Measurements from ENCODE around the gene RXFP3.
A peak's percentile ranks its signal among the peaks of the same experiment; 100 is the strongest.
"Not testable (repeated sequence)": the region's sequence is repeated elsewhere in the genome, so short reads cannot be mapped to it uniquely, and the experiment has no call there.

RXFP3 gene

GRCh38 chr5:33936381-33937016, at the start of gene RXFP3:
Gene RXFP3 (plus strand): TSS chr5:33936386. CDS start chr5:33936741, 355 bp downstream.
- Histone ChIP-seq H3K27me3 (ENCODE audit: control insufficient read depth, insufficient read depth, low read length) (peaks cover 6% of the 10 kb centered on the region), H3K27ac (ENCODE audit: low read depth, low read length) (no peak within 1 kb of the TSS), H3K36me3 (ENCODE audit: control insufficient read depth, insufficient read depth, low read length) (no peaks in the 10 kb centered on the region), H3K9ac (ENCODE audit: low read length) (no peak within 1 kb of the TSS), H3K4me1 (ENCODE audit: control insufficient read depth, insufficient read depth, low read length) (peaks cover 2% of the 10 kb centered on the region), H3K4me3 (ENCODE audit: low read length) (peak within 1 kb of the TSS; percentile 36)

- no peak overlapping the region for H3K9ac ChIP-seq (ENCODE audit: low read length)
- no peaks in the 10 kb centered on the region for H3K36me3 ChIP-seq (ENCODE audit: control insufficient read depth, insufficient read depth, low read length)
- no peak overlapping the region for H3K27ac ChIP-seq (ENCODE audit: low read depth, low read length)
- peaks cover 6% of the 10 kb centered on the region for H3K4me1 ChIP-seq (ENCODE audit: control insufficient read depth, insufficient read depth, low read length)
- H3K4me3 ChIP-seq (ENCODE audit: low read length): no peak overlapping the region
- H3K27me3 ChIP-seq (ENCODE audit: control insufficient read depth, insufficient read depth, low read length): no peaks in the 10 kb centered on the region
Observed at GRCh38 chr5:33887268-33887667, 48.9 kb upstream of the RXFP3 start.

GRCh38 chr5:33888587-33888986, 47.6 kb upstream of the RXFP3 start:
- Histone ChIP-seq H3K9ac (ENCODE audit: low read length) (no peak overlapping the region), H3K27me3 (ENCODE audit: control insufficient read depth, insufficient read depth, low read length) (no peaks in the 10 kb centered on the region), H3K36me3 (ENCODE audit: control insufficient read depth, insufficient read depth, low read length) (no peaks in the 10 kb centered on the region), H3K27ac (ENCODE audit: low read depth, low read length) (no peak overlapping the region), H3K4me3 (ENCODE audit: low read length) (no peak overlapping the region), H3K4me1 (ENCODE audit: control insufficient read depth, insufficient read depth, low read length) (peaks cover 6% of the 10 kb centered on the region)

GRCh38 chr5:33890131-33891032, 45.8 kb upstream of the RXFP3 start:
- H3K27ac ChIP-seq (ENCODE audit: low read depth, low read length): no peak overlapping the region
- no peaks in the 10 kb centered on the region for H3K36me3 ChIP-seq (ENCODE audit: control insufficient read depth, insufficient read depth, low read length)
- H3K4me3 ChIP-seq (ENCODE audit: low read length): peak overlapping the region; percentile 49
- peaks cover 6% of the 10 kb centered on the region for H3K4me1 ChIP-seq (ENCODE audit: control insufficient read depth, insufficient read depth, low read length)
- H3K9ac ChIP-seq (ENCODE audit: low read length): no peak overlapping the region
- no peaks in the 10 kb centered on the region for H3K27me3 ChIP-seq (ENCODE audit: control insufficient read depth, insufficient read depth, low read length)

GRCh38 chr5:33891446-33891787, 44.8 kb upstream of the RXFP3 start:
- Histone ChIP-seq H3K27me3 (ENCODE audit: control insufficient read depth, insufficient read depth, low read length) (no peaks in the 10 kb centered on the region), H3K27ac (ENCODE audit: low read depth, low read length) (peak overlapping the region; percentile 11), H3K4me1 (ENCODE audit: control insufficient read depth, insufficient read depth, low read length) (peaks cover 6% of the 10 kb centered on the region), H3K4me3 (ENCODE audit: low read length) (peak overlapping the region; percentile 49), H3K9ac (ENCODE audit: low read length) (no peak overlapping the region), H3K36me3 (ENCODE audit: control insufficient read depth, insufficient read depth, low read length) (no peaks in the 10 kb centered on the region)

DNA sequence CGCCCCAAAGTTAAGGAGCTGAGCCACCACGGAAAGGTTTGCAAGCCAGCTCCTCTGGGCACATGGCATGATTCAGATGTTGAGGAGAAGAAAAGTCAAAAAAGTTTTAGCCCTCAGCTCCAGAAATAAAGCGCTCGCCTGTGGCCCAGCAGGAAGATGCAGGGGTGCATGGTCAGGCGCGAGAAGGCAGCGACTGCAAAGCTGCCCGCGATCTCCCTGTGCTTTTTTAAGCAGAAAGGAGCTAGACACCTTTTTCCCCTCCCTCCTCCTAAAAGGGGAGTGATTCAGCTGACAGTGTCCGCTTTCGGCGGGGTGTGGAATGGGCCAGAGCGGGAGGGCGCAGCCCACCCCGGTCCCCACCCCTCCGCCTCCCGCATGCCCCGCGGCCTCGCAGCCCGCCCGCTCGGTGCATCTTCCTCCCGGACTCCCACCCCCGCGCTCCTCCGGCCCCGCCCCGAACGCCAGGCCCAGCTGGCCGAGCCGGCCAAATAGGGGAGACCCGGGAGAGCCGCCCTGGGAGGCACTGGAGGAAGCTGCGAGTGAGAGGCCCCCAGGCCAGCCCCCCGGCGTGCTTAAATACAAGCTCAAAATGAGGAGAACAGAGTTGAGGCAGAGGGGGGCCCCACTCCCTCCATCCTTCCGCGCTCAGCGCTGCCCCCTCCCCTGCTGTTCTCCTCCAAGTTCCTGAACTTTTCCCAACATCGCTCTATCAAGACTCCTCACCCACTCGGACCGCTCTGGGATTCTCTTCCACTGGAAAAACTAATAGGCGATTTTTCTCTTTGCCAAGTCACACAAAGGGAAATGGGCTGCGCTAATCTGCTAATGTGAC, 44.2 kb upstream of the RXFP3 start, which contains the start of gene ADAMTS12:
Gene ADAMTS12, minus strand, starts transcription at position 203 of the 832 bp plus-strand sequence. Its CDS starts 134 bp downstream, at position 69.
- Histone ChIP-seq H3K27me3 (ENCODE audit: control insufficient read depth, insufficient read depth, low read length) (no peaks in the 10 kb centered on the region), H3K27ac (ENCODE audit: low read depth, low read length) (peak within 1 kb of the TSS; percentile 11), H3K4me3 (ENCODE audit: low read length) (peak within 1 kb of the TSS; percentile 49), H3K36me3 (ENCODE audit: control insufficient read depth, insufficient read depth, low read length) (no peaks in the 10 kb centered on the region), H3K4me1 (ENCODE audit: control insufficient read depth, insufficient read depth, low read length) (peaks cover 6% of the 10 kb centered on the region), H3K9ac (ENCODE audit: low read length) (no peak within 1 kb of the TSS)

- Histone ChIP-seq H3K4me1 (ENCODE audit: control insufficient read depth, insufficient read depth, low read length) (peaks cover 6% of the 10 kb centered on the region), H3K27ac (ENCODE audit: low read depth, low read length) (peak overlapping the region; percentile 11), H3K27me3 (ENCODE audit: control insufficient read depth, insufficient read depth, low read length) (no peaks in the 10 kb centered on the region), H3K36me3 (ENCODE audit: control insufficient read depth, insufficient read depth, low read length) (no peaks in the 10 kb centered on the region), H3K9ac (ENCODE audit: low read length) (no peak overlapping the region), H3K4me3 (ENCODE audit: low read length) (peak overlapping the region; percentile 49)
Observed at GRCh38 chr5:33892620-33893137, 43.5 kb upstream of the RXFP3 start.

- Histone ChIP-seq H3K4me3 (ENCODE audit: low read length) (no peak overlapping the region), H3K36me3 (ENCODE audit: control insufficient read depth, insufficient read depth, low read length) (no peaks in the 10 kb centered on the region), H3K4me1 (ENCODE audit: control insufficient read depth, insufficient read depth, low read length) (no peaks in the 10 kb centered on the region), H3K9ac (ENCODE audit: low read length) (no peak overlapping the region), H3K27ac (ENCODE audit: low read depth, low read length) (no peak overlapping the region), H3K27me3 (ENCODE audit: control insufficient read depth, insufficient read depth, low read length) (no peaks in the 10 kb centered on the region)
Observed at GRCh38 chr5:33894566-33894965, 41.6 kb upstream of the RXFP3 start.

DNA sequence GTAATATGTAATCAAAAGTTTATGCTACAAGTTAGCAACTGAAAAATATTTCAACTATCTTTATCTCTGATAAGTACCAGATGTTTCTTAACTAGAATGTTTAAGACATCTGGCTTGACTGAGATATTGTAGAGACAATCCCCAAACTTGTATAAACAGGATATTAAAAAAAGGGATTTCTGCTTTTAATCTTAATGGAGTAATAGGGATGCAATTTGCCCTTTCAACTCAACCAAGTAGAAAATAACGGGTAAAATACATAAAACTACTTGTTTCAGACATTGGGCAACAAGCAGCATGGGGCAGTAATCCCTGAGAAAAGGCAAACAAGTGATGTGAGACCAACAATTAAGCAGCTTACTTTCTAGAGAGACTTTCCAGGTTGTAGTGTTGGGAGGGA, 35.0 kb upstream of the RXFP3 start:
- no peak overlapping the region for H3K9ac ChIP-seq (ENCODE audit: low read length)
- no peaks in the 10 kb centered on the region for H3K4me1 ChIP-seq (ENCODE audit: control insufficient read depth, insufficient read depth, low read length)
- H3K36me3 ChIP-seq (ENCODE audit: control insufficient read depth, insufficient read depth, low read length): no peaks in the 10 kb centered on the region
- H3K27ac ChIP-seq (ENCODE audit: low read depth, low read length): no peak overlapping the region
- H3K27me3 ChIP-seq (ENCODE audit: control insufficient read depth, insufficient read depth, low read length): no peaks in the 10 kb centered on the region
- H3K4me3 ChIP-seq (ENCODE audit: low read length): no peak overlapping the region

GRCh38 chr5:33903118-33903517, 33.1 kb upstream of the RXFP3 start:
- Histone ChIP-seq H3K27ac (ENCODE audit: low read depth, low read length) (no peak overlapping the region), H3K27me3 (ENCODE audit: control insufficient read depth, insufficient read depth, low read length) (no peaks in the 10 kb centered on the region), H3K4me1 (ENCODE audit: control insufficient read depth, insufficient read depth, low read length) (no peaks in the 10 kb centered on the region), H3K4me3 (ENCODE audit: low read length) (no peak overlapping the region), H3K36me3 (ENCODE audit: control insufficient read depth, insufficient read depth, low read length) (no peaks in the 10 kb centered on the region), H3K9ac (ENCODE audit: low read length) (no peak overlapping the region)

GRCh38 chr5:33905381-33905780, 30.8 kb upstream of the RXFP3 start:
- Histone ChIP-seq H3K36me3 (ENCODE audit: control insufficient read depth, insufficient read depth, low read length) (no peaks in the 10 kb centered on the region), H3K27ac (ENCODE audit: low read depth, low read length) (no peak overlapping the region), H3K4me3 (ENCODE audit: low read length) (no peak overlapping the region), H3K9ac (ENCODE audit: low read length) (no peak overlapping the region), H3K27me3 (ENCODE audit: control insufficient read depth, insufficient read depth, low read length) (no peaks in the 10 kb centered on the region), H3K4me1 (ENCODE audit: control insufficient read depth, insufficient read depth, low read length) (no peaks in the 10 kb centered on the region)

- H3K27me3 ChIP-seq (ENCODE audit: control insufficient read depth, insufficient read depth, low read length); H3K36me3 ChIP-seq (ENCODE audit: control insufficient read depth, insufficient read depth, low read length); H3K4me1 ChIP-seq (ENCODE audit: control insufficient read depth, insufficient read depth, low read length); H3K4me3 ChIP-seq (ENCODE audit: low read length); H3K27ac ChIP-seq (ENCODE audit: low read depth, low read length); H3K9ac ChIP-seq (ENCODE audit: low read length): not testable (repeated sequence)
Observed at GRCh38 chr5:33906248-33906647, 29.9 kb upstream of the RXFP3 start.
